T-helper 22 cell (primary cell): ENCODE data around the gene PRKN.

Experiments used
- DNase-seq: peaks from one replicate; pipeline ENCODE4 v3.0.0-alpha.2; 2020; ENCODE audit warnings: low read depth

The PRKN gene

DNA sequence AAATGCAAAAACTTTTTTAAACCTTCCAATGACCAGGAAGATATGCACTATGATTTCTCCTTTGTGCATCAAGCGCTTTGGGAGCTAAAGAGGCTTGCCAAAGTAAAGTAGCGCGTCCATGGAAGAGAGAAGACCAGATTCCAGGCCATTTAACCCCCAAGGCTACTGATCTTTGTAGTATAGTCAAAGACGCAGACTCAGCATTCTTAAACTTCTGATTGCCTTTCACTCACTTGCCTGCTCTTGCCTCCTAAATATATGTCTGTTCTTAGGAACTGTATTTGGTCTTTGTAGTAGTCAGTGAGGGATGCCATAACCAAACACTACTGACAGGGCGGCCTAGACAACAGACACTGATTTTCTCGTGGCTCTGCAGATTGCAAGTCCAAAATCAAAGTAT, 426.4 kb downstream of the PRKN start:
- DNase-seq: no peak

- DNase-seq: no peak
Observed at GRCh38 chr6:162294029-162294428, 433.5 kb downstream of the PRKN start.

DNA sequence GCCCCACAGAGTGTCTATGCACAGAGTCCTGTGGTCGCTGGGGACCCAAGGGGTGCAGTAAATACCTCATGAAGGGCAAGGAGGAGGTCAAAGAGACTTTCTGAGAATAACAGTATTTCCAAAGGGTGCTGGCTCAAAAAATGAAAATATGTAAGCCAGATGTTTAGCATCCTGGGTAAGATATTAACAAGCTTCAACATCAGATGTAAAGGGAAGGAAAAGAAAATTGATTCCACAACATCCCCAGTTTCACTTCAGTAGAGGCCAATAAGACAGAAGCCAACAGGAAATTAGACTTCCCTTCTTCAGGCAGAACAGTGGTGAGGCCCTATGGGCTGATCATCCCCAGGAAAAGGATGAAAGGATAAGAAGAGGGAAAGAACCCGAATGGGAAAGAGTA, 434.7 kb downstream of the PRKN start:
- DNase-seq: no peak

DNA sequence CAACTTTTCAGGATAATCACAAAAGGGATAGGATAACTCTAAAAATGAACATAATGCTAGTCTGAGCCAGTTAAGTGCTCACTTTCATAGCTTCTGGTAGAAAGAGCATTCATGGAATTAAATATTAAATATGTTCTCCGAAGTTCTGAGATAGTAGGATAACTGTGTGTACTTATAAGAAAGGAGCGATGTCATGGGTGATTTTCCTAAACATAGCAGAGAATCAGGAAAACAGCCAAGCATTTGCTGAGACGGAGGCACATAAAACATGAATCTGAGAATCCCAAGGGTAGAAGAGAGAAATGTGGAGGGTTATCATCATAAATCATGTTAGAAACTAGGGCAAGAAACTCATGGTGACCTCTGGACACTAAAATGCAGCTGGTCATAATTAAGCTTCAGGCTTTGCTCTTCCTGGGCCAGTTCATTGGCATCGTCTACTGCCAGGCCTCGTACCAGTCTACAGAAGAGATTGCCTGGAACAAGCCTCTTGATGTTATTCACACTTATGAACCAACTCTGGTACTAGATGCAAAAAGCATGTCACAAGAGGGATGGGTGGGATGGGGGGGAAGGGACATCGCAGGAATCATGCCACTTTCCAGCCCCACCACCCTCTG, 436.6 kb downstream of the PRKN start:
- DNase-seq: no peak

DNA sequence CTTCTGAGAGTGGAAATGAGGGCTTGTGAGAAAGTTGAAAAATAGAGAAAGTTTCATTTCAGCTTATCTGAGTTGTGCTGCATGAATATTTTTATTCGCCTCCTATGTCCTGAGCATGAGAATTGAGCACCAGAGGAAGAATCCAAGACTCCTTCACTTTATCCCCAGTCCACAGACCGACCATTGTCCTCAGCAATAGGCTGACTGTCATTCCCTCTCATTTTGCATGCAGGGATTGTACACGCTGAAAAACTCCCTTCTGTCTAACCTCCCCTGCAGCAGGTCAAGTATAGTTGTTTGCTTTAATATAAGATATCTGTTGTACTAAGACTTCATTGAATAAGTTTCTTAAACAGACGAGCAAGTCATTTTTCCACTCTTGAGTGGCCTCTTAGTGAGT, 437.6 kb downstream of the PRKN start:
- no peak for DNase-seq

DNA sequence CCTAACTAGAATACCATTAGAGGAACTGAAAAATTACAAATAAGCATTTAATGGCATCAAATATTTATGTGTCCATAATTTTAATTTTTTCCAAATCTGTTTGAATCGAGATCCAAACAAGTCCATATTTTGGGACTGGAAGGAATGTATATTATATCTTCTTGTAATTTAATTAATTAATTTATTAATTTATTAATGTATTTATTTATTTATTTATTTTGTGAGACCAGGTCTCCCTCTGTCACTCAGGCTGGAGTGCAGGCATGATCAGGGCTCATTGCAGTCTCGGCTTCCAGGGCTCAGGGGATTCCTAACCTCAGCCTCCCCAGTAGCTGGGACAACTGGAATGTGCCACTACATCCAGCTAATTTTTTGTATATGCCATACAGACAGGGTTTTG, 453.6 kb downstream of the PRKN start:
- DNase-seq: no peak

- DNase-seq: no peak
Observed at GRCh38 chr6:162271922-162272321, 455.6 kb downstream of the PRKN start.

DNA sequence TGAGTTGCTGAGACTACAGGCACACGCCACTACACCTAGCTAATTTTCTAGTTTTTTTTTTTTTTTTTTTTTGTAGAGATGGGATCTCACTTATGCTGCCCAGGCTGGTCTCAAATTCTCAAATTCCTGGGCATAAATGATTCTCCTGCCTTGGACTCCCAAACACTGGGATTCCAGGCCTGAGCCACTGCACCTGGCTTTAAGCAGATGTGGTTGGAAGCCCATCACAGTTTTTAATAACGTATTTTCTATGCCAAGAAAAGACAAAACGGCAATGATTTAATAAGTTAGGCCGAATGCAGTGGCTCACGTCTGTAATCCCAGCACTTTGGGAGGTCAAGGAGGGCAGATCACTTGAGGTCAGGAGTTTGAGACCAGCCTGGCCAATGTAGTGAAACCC, 456.6 kb downstream of the PRKN start:
- no peak for DNase-seq

DNA sequence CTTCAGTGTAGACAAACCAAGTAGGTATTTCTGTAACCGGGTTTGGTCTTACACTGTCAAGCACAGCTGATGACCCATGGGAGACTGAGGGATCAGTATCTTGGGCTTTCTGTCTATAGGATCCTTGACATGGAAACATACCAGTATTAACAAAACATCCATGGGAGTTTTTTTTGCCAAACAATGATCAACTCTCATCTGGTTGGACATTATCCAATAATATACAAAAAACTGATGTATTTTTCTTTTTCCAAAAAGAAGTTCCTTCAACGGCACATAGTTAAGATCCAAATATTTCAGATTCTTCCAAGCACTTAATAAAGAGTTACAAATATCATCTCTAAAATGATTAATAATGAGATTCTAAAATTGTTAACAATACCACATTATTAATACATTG, 459.9 kb downstream of the PRKN start:
- no peak for DNase-seq

- no peak for DNase-seq
Observed at GRCh38 chr6:162267126-162267525, 460.4 kb downstream of the PRKN start.

DNA sequence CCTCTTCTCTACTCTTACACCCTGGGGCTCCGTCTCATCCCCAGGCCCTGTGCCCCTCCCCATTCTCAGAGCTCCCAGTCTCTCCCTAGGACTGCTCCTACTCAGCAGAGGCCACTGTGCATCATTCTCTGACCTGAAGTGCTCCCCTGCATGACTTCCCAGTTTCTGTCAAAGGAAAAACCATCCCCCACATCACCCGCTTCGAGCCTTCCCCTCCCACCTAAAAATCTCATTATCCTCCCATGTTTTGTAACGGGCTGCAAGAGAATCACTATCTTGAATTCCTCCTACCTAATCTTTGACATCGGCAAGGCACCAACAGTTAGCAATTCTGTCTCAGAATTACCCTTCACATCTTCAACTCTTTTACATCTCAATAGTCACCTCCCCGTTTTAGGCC, 463.0 kb downstream of the PRKN start:
- DNase-seq: no peak

- DNase-seq: no peak
Observed at GRCh38 chr6:162262466-162263196, 464.9 kb downstream of the PRKN start.

DNA sequence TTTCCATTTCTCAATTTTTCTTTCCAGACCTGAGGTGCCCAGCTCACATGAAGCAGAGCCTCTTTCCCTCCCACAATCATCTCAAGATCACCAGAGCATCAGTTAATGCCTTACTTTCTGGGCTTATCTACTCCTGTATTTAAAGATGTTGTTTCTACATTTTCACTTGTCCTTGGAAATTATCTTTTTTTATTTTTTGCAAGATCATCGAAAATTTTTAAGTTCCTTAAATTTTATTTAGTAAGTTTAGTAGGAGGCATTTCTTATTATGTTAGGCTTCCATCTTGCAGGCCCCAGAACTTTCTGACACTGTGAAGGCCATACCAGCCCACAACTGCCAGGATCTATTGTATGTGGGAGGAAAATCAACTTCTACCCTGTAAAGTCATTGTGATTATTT, 466.0 kb downstream of the PRKN start:
- no peak for DNase-seq

DNA sequence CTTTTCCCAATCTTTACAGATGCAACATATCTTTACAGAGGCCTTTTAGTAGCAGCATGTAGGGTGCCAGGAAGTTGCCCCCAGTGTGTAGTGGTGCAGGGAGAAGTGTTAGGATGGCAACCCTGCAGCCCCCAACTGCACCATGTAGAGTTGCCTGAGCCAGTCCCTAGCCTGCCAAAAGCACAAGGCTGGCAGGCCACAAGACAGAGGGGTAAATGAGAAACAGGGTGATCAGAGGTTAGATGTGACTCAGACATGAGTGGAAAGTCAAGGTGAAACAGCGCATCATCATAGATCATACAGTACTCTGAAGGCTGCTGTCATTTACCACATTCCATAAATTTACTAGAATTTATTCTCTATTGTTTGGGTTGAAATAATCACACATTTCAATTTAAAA, 467.5 kb downstream of the PRKN start:
- DNase-seq: no peak

DNA sequence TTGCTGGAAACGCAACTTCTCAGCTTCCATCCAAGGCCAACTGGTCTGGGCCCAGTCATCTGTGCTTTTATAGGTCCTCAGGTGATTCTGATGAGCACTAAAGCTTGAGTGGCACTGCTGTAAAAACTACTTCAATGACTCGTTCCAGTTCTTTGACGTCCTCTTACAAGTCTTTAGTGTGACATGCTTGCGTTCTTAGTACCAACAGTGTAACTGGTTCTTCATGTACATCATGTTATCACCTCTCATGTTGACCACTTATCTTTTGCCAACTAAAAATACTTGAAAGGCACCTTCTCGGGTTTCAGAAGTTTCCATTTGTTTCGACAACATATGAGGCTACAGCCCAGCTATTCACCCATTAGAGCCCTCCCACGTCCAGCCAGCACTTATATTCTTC, 468.9 kb downstream of the PRKN start:
- DNase-seq: no peak

DNA sequence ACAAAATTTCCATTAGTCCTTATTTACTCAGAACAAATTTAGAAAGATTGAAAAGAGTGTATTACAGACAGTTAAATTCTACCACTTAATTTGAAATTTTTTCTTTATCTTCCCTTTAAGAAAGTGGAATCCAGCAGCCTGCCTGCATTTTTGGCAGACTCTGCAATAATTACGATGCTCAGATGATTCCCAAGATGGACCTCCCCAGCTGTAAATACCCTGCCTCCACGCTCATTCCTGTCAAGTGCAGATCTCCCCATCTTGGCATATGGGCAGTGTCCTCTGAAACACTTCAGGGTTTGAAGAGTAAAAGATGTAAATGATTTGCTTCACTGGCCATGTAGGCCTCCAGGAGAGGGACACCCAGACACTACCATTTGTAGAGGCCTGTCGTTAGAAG, 471.2 kb downstream of the PRKN start:
- DNase-seq: no peak

DNA sequence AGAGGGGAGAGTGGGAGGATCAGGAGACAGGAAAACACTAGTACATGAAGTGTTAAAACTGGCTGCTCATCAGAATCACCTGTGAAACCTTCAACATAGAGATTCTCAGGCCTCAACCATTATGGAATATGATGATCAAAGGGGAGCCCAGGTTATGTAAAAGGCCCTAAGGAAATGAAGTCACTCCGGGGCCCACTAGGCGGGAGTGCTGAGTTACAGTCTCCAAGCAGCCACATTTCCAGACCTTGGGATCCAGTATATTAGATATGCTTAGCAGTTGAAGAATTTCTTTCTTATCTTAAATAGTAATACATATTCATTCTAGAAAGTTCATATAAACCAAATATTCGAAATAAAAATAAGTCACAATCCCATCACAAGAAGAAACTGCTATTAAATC, 476.3 kb downstream of the PRKN start:
- DNase-seq: no peak

DNA sequence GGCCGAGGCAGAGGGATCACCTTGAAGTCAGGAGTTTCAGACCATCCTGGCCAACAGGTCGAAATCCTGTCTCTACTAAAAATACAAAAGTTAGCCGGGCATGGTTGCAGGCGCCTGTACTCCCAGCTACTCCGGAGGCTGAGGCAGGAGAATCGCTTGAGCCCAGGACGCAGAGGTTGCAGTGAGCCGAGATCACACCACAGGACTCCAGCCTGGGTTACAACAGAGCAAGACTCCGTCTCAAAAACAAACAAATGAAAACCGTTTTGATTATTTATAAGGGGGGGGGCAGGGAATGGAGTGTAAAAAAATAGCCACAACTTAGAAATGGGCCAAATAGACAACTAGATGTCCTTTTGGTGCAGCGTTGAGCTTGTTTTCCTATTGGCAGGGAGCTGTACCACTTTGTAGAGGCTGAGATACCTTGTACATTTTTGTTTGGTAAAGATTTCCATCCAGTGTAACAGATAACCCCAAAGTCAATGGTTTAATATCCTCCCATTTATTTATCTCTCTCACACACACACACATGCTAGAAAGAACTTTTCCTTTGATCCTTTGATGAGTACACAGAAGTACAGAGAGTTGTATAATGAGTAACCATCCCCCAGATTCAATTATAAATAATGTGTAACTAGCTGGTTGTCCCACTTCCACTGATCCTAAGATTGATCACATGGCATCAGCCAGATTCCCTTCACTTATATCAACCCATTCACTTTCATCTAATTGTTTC, 477.5 kb downstream of the PRKN start:
- no peak for DNase-seq

DNA sequence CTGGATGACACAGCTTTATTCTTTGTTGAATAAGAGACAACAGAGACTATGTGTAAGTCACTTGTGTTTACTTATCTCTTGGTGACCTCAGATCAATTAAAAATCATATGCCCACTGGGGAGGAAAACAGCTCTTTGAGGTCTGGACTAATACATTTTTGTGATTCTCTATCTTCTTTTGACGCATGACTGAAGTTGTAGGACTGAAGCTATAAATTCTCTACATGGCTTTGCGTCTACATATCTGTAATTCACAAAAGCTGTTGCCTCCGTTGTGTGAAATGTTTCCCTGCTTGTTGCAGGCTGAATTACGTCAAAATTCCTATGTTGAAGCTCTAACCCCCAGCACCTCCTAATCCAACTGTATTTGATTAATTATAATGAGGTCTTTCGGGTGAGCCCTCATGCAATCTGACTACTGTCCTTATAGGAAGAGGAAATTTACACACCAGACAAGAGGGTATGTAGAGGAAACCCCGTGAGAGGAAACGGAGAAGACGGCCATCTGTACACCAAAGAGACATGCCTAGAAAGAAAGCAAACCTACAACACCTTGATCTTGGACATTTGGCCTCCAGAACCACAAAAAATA, 481.6 kb downstream of the PRKN start:
- no peak for DNase-seq

DNA sequence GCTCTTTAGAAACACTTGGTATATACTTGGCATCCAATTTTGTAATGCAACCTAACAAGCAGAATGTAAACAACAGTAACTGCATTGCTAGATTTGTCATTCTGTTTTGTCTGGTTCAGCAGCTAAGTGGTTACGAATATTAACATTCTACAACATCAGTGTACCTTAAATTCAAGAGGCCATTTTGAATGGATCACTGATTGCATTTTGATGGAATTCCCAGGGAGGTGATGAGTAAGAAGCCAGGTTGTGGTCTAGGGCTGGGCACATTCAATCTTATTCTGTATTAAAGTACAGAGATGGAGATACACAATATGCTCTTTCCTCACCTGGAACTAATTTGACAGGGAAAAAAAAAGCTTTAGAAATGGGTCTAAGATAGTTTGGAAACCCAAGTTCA, 483.5 kb downstream of the PRKN start:
- no peak for DNase-seq

- DNase-seq: no peak
Observed at GRCh38 chr6:162242915-162243314, 484.7 kb downstream of the PRKN start.

DNA sequence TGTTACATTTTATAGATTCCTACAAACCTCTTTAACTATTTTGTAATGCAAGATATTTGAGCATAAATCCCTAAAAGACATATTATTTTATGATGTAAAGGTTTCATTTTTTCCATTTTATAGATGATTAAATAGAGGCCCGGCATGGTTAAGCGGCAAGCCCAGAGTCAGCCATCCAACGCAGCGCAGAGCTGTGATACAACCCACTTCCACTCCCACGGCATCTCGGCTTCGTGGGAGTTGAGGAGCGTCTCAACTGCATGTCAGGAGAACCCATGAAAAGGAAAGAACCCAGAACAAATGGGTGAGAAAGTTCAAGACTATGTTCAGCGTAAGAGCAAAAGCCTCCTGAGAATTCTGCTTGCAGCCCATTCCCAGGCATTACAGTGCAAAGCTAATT, 488.2 kb downstream of the PRKN start:
- no peak for DNase-seq

GRCh38 chr6:162238675-162239074, 488.9 kb downstream of the PRKN start:
- DNase-seq: no peak
